Measurements from ENCODE around the gene ST8SIA1. TPM values are rescaled to one million over a fixed set of nuclear protein-coding genes. Genes with fewer than 3 reads are reported as not detected.

ST8SIA1 gene
- total and polyA plus RNA-seq, 2 of the 4 experiments (the other 2 are of a cell fraction), result not detected

- H4K5ac ChIP-seq (ENCODE audit: low read depth, low read length), result no peak overlapping the region
- no peaks in the 10 kb centered on the region for H3K9me3 ChIP-seq (ENCODE audit: control insufficient read depth, insufficient read depth, low read length)
- H4K91ac ChIP-seq (ENCODE audit: insufficient read depth, low read depth, low read length), result no peak overlapping the region
- no peaks in the 10 kb centered on the region for H3K36me3 ChIP-seq (ENCODE audit: control insufficient read depth, insufficient read depth, low read length)
- no peak overlapping the region for H3K14ac ChIP-seq (replicated peaks; ENCODE audit: low read depth, low read length)
- no peak overlapping the region for H2BK120ac ChIP-seq (ENCODE audit: low read depth, low read length)
- no peak overlapping the region for H2BK20ac ChIP-seq (ENCODE audit: low read depth, low read length)
- 55% methylated on average over 2 of the region's 6 CpGs; no CpG with 5 or more reads in 1 of the 2 experiments for WGBS, 2 experiments (ENCODE audit: extremely low coverage in 2 of 2, insufficient read length in 1 of 2)
- dilution Hi-C loops (cut with HindIII; ENCODE audit: low sequenced_read_pairs, unreplicated experiment), result no loop called here
- DNase-seq (no peak), ATAC-seq (ENCODE audit: low read depth) (no peak)
- no peak overlapping the region for H3K56ac ChIP-seq (ENCODE audit: extremely low read depth, insufficient read depth, low read length)
- ChIA-PET CTCF (no interaction called here), POLR2A (ENCODE audit: unreplicated experiment) (no interaction called here)
- H4K8ac ChIP-seq (ENCODE audit: low read depth in 2 of 2, low read length in 2 of 2), result no peak overlapping the region
- no peak overlapping the region for H3K4ac ChIP-seq (ENCODE audit: low read depth, low read length)
- intact Hi-C loops (cut with micrococcal nuclease), result no loop called here
- BruUV-seq (replicated peaks), result no TSS peak
- no peaks in the 10 kb centered on the region for H3K4me1 ChIP-seq (ENCODE audit: control insufficient read depth, insufficient read depth, low read length)
- H4K20me1 ChIP-seq (ENCODE audit: insufficient read depth, low read length), result no peaks in the 10 kb centered on the region
- no peaks in the 10 kb centered on the region for H3K79me1 ChIP-seq (ENCODE audit: low read depth in 1 of 2, low read length in 2 of 2)
- H2BK5ac ChIP-seq (ENCODE audit: low read depth, low read length, poor library complexity, severe bottlenecking), result no peak overlapping the region
- no peak overlapping the region for H3K4me3 ChIP-seq (ENCODE audit: insufficient read depth, low read depth, low read length)
- no peak overlapping the region for H2AFZ ChIP-seq (replicated peaks; ENCODE audit: low read length, poor library complexity)
- H3K9ac ChIP-seq (ENCODE audit: low read depth, low read length), result no peak overlapping the region
- in situ Hi-C loops (cut with MboI; ENCODE audit: low sequenced_read_pairs), result no loop called here
- no peak overlapping the region for H2BK15ac ChIP-seq (ENCODE audit: low read depth, low read length)
- H3K18ac ChIP-seq (ENCODE audit: low read depth, low read length), result no peak overlapping the region
- no peak overlapping the region for H3K4me2 ChIP-seq (ENCODE audit: low read depth, low read length)
- H3K27ac ChIP-seq (ENCODE audit: insufficient read depth, low read length), result no peak overlapping the region
- no peak overlapping the region for H3K23ac ChIP-seq (ENCODE audit: low read depth, low read length)
- H2AK9ac ChIP-seq (replicated peaks; ENCODE audit: low read depth, low read length, poor library complexity), result no peak overlapping the region
- no peak for TF ChIP-seq RFX5 (IDR thresholded peaks at IDR 0.05; ENCODE audit: low read depth, low read length)
- no peaks in the 10 kb centered on the region for H3K9me1 ChIP-seq (ENCODE audit: insufficient read depth, low read length)
- peaks cover 2% of the 10 kb centered on the region; the same call in 1 of the 2 replicates for H3K27me3 ChIP-seq (ENCODE audit: control insufficient read depth, insufficient read depth, low read length)
- H2AK5ac ChIP-seq (ENCODE audit: low read depth, low read length), result no peak overlapping the region
Measured at GRCh38 chr12:22248121-22248520, 86.4 kb downstream of the ST8SIA1 start.
